Measurements from ENCODE around the gene GJC2.

DNA sequence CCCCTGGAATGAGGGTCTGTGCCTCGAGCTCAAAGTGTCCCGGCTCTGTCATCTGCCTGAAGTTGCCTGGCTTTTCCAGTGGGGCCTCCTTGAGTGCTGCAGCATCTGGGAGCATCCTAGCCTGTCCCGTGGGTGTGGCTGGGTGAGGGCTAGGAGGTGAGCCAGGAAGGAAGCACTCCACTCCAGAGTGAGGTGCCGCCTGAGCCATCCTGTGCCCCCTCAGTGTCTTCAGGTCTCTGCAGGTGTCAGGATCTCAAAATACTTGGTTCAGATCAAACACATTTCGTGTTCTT lies 27.4 kb downstream of the GJC2 start:
- no peak for TF ChIP-seq CTCF (IDR thresholded peaks at IDR 0.05 in 2 of 3, conservative IDR thresholded peaks at IDR 0.05 in 1 of 3; ENCODE audit: borderline replicate concordance in 1 of 3, insufficient read depth in 1 of 3, low read depth in 2 of 3, low read length in 2 of 3)
- no peak for TF ChIP-seq MAX (IDR thresholded peaks at IDR 0.05)
- no peak for TF ChIP-seq JUND (IDR thresholded peaks at IDR 0.05)

Measured in HCT116 (cell line).